Upper lobe of right lung (tissue), 1 donor: Measurements from ENCODE around the gene SLC12A4. TPM values are rescaled to one million over a fixed set of nuclear protein-coding genes. Genes with fewer than 3 reads are reported as not detected.

Experiments used
- ATAC-seq: fragments of 200-7000 bp; cut with Tn5 transposase; one replicate; pipeline ENCODE4 v1.9.1; 2020; ENCODE audit warnings: mild to moderate bottlenecking, moderate library complexity
- DNase-seq: peaks from one replicate; pipeline ENCODE4 v3.0.0-alpha.2; 2020
- H3K27ac ChIP-seq: fragments of 200-600 bp; one replicate; pipeline ENCODE4 v1.8.0; 2022
- H3K27me3 ChIP-seq: fragments of 200-600 bp; one replicate; pipeline ENCODE4 v1.8.0; 2022; ENCODE audit warnings: mild to moderate bottlenecking
- H3K36me3 ChIP-seq: fragments of 200-600 bp; one replicate; pipeline ENCODE4 v1.8.0; 2022
- H3K4me1 ChIP-seq: fragments of 200-600 bp; one replicate; pipeline ENCODE4 v1.8.0; 2022
- H3K4me3 ChIP-seq: fragments of 200-600 bp; one replicate; pipeline ENCODE4 v1.8.0; 2022; ENCODE audit warnings: mild to moderate bottlenecking
- H3K9me3 ChIP-seq: fragments of 200-600 bp; one replicate; pipeline ENCODE4 v1.8.0; 2022
- CTCF ChIP-seq: fragments of 200-600 bp; IDR thresholded peaks from one replicate; pipeline ENCODE4 v1.8.0; 2022; ENCODE audit warnings: antibody characterized with exemption
- intact Hi-C: fragments of 100-400 bp; cut with DNase I; formaldehyde crosslinking; loops from one replicate; pipeline ENCODE4 v1.11.0; 2022
- total RNA-seq: library from RNA; stranded (reverse); fragmentation: NEBNext Ultra II Directional; extraction: Animal tissue kit (Norgen Biotek cat#: 25700); gene quantifications from one replicate; pipeline ENCODE4 v1.2.1, GENCODE V29; 2021
- donor health status: DM: no; HTN: yes; CAD: no; lungs with severe emphysema.

SLC12A4 gene
- total RNA-seq, 1 donor from 2014 or later = 102 TPM

DNA sequence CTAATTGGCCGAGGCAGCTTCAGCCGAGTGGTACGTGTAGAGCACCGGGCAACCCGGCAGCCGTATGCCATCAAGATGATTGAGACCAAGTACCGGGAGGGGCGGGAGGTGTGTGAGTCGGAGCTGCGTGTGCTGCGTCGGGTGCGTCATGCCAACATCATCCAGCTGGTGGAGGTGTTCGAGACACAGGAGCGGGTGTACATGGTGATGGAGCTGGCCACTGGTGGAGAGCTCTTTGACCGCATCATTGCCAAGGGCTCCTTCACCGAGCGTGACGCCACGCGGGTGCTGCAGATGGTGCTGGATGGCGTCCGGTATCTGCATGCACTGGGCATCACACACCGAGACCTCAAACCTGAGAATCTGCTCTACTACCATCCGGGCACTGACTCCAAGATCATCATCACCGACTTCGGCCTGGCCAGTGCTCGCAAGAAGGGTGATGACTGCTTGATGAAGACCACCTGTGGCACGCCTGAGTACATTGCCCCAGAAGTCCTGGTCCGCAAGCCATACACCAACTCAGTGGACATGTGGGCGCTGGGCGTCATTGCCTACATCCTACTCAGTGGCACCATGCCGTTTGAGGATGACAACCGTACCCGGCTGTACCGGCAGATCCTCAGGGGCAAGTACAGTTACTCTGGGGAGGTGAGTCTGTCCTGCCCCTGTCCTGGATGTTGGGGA lies 59.2 kb downstream of the SLC12A4 start:
- Histone ChIP-seq H3K27me3 (no peaks in the 10 kb centered on the region), H3K36me3 (peaks cover 30% of the 10 kb centered on the region), H3K4me3 (no peak overlapping the region), H3K4me1 (no peaks in the 10 kb centered on the region), H3K9me3 (no peaks in the 10 kb centered on the region), H3K27ac (no peak overlapping the region)
- peak; percentile 20 for ATAC-seq
- no peak for DNase-seq
- no peak for TF ChIP-seq CTCF
- intact Hi-C loops = no loop called here

DNA sequence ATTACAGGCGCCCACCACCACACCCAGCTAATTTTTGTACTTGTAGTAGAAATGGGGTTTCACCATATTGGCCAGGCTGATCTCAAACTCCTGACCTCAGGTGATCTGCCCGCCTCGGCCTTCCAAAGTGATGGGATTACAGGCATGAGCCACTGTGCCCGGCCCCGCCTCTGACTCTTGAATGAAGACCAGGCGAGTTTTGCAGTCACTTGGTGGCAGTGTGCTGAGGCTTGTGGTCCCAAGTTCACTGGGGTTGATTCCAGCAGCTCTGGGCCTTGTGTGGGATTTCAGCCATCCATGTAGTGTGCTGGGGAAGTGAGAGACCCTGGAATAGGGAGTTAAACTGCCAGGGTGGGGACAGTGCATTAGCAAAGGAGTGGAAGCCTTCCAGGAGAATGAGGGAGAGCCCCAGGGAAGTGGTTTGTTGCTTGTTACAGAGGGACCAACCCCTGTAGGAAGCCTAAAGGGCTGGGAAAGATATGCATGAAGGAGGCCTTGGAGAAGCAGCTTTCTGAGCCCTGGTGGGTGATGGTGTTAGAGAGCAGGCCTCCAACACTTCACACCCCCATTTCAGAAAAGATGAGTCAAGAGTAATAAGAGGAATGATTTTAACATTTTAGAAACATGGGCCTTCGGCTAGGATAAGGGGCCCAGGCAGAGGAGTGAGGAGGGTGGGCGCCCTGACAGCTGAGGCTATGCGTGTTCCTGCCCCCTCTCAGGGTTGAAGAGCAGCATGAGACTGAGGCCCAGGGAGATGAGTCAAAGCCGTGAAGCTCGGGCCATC lies 60.8 kb downstream of the SLC12A4 start:
- DNase-seq = no peak
- Histone ChIP-seq H3K4me1 (no peaks in the 10 kb centered on the region), H3K27ac (no peak overlapping the region), H3K27me3 (no peaks in the 10 kb centered on the region), H3K4me3 (no peak overlapping the region), H3K36me3 (peaks cover 39% of the 10 kb centered on the region), H3K9me3 (no peaks in the 10 kb centered on the region)
- no peak for ATAC-seq
- no peak for TF ChIP-seq CTCF
- intact Hi-C loops = no loop called here

- Histone ChIP-seq H3K36me3 (peaks cover 9% of the 10 kb centered on the region), H3K27ac (no peak overlapping the region), H3K4me3 (no peak overlapping the region), H3K9me3 (no peaks in the 10 kb centered on the region), H3K27me3 (no peaks in the 10 kb centered on the region), H3K4me1 (peaks cover 7% of the 10 kb centered on the region)
- DNase-seq (no peak), ATAC-seq (no peak)
- intact Hi-C loops = no loop called here
- no peak for TF ChIP-seq CTCF
These were observed 65.6 kb downstream of the SLC12A4 start for GRCh38 chr16:67902831-67903230.

DNA sequence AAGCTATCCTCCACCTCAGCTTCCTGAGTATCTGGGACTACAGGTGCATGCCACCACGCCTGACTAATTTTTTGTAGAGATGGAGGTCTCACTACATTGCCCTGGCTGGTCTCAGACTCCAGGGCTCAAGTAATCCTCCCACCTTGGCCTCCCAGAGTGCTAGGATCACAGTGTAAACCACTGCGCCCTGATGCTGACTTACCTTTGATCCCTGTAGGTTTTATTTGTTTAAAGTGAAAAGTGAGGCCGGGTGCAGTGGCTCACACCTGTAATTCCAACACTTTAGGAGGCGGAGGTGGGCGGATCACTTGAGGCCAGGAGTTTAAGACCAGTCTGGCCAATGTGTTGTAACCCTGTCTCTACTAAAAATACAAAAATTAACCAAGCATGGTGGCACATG lies 66.7 kb downstream of the SLC12A4 start:
- Histone ChIP-seq H3K27me3 (no peaks in the 10 kb centered on the region), H3K4me3 (no peak overlapping the region), H3K4me1 (peaks cover 12% of the 10 kb centered on the region), H3K27ac (no peak overlapping the region), H3K9me3 (no peaks in the 10 kb centered on the region), H3K36me3 (peaks cover 9% of the 10 kb centered on the region)
- ATAC-seq (no peak), DNase-seq (no peak)
- intact Hi-C loops = no loop called here
- TF ChIP-seq CTCF = no peak

- Histone ChIP-seq H3K4me1 (peaks cover 34% of the 10 kb centered on the region), H3K27me3 (no peaks in the 10 kb centered on the region), H3K9me3 (no peaks in the 10 kb centered on the region), H3K27ac (peak overlapping the region; percentile 18), H3K4me3 (no peak overlapping the region), H3K36me3 (no peaks in the 10 kb centered on the region)
- TF ChIP-seq CTCF = no peak
- intact Hi-C loops = no loop called here
- DNase-seq = no peak
- no peak for ATAC-seq
These were observed 71.2 kb downstream of the SLC12A4 start for GRCh38 chr16:67897231-67897630.
